Mesangial cell (primary cell): ENCODE data around the gene CUL3. TPM values are rescaled to one million over a fixed set of nuclear protein-coding genes. Genes with fewer than 3 reads are reported as not detected.

Source experiments
- total RNA-seq: library from RNA; depleted of rRNA; stranded (reverse); fragments of >200 nt; gene quantifications from 2 replicates; pipeline ENCODE4 v1.2.3, GENCODE V29; 2015

The CUL3 gene
- 22.9 and 36.3 TPM in 2 replicates for total RNA-seq

DNA sequence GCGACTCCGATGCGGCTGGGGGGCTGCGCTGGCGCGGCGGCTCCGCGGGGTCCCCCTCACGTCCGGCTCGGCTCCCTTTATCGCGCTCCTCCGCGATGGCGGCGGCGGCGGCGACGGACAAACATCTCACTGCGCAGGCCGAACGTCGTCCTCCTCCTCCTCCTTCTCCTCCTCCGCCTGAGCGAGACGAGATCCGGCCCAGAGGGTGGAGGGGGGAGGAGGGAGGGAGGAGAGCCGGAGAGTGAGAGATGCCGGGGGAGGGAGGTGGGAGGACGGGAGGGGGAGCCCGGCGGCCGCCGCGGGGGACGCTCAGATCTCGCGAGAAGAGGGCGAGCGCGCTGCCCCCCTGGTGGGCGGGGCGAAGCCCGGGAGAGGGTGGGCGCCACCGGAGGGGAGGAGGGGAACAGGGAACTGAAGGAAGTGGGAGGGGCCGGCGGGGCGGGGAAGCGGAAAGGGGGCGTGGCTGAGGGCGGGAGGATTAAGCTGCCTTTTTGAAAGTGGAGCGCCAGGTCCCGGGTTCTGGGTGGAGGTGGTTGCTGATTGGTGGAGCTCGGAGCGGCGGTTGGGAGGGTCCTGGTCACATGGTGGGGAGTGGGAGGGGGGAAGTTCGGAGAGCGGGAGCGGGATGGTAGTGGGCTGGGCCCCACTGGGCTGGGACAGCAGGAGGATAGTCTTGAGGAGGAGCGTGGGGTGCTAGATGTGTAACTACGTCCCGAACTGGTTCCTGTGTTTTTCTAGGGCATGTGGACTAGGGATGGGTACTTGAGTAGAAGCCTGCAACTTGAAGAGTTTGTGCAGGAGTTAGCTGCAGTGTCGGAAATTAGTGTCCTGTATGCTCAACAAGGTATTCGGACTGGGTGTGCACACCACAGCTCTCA, at the start of gene CUL3:
CUL3 (minus strand) TSS at position 153 of the 878 bp plus-strand sequence. CDS start 354 bp downstream, outside the sequence.

Other genes starting within 250 kb of the CUL3 start
- not detected in 2 replicates for gene FAM124B, start 183.3 kb downstream of the CUL3 start, total RNA-seq
- not detected in 2 replicates for gene CCDC195, start 131.0 kb upstream of the CUL3 start, total RNA-seq